GM23338 (cell line): ENCODE results near the gene VANGL1. TPM values are rescaled to one million over a fixed set of nuclear protein-coding genes. Genes with fewer than 3 reads are reported as not detected.
A peak's percentile ranks its signal among the peaks of the same experiment; 100 is the strongest.

ENCODE experiments used
- ATAC-seq: fragments of 200-7000 bp; cut with Tn5 transposase; 3 replicates; pipeline ENCODE4 v1.9.1; 2020
- DNase-seq: peaks from one replicate; pipeline ENCODE4 v3.0.0-alpha.2; 2015; ENCODE audit warnings: low spot score
- H2AFZ ChIP-seq: fragments of 200-600 bp; sonication (generic); 2 replicates; pipeline ENCODE4 v1.8.0; 2016; ENCODE audit warnings: antibody characterized with exemption, mild to moderate bottlenecking, moderate library complexity
- H3F3A ChIP-seq: fragments of 200-600 bp; sonication (generic); replicated peaks from 2 replicates; pipeline ENCODE4 v1.8.0; 2017; ENCODE audit warnings: antibody characterized with exemption, mixed run types, low read depth
- H3K27ac ChIP-seq: fragments of 200-600 bp; sonication (generic); 2 replicates; pipeline ENCODE4 v1.6.1; 2016; ENCODE audit warnings: low read depth
- H3K27me3 ChIP-seq: fragments of 200-600 bp; sonication (generic); 2 replicates; pipeline ENCODE4 v1.8.0; 2016; ENCODE audit warnings: mild to moderate bottlenecking, mixed run types, moderate library complexity; ENCODE audit not compliant: insufficient read depth
- H3K36me3 ChIP-seq: fragments of 200-600 bp; sonication (generic); 2 replicates; pipeline ENCODE4 v1.8.0; 2016; ENCODE audit warnings: mild to moderate bottlenecking; ENCODE audit not compliant: insufficient read depth
- H3K4me1 ChIP-seq: fragments of 200-600 bp; sonication (generic); 2 replicates; pipeline ENCODE4 v1.8.0; 2016; ENCODE audit warnings: mild to moderate bottlenecking, moderate library complexity; ENCODE audit not compliant: insufficient read depth
- H3K4me2 ChIP-seq: fragments of 200-600 bp; sonication (generic); 2 replicates; pipeline ENCODE4 v1.7.1; 2017; ENCODE audit warnings: mixed run types
- H3K4me3 ChIP-seq: fragments of 200-600 bp; sonication (generic); 2 replicates; pipeline ENCODE4 v1.6.1; 2016; ENCODE audit warnings: mixed run types
- H3K79me2 ChIP-seq: fragments of 200-600 bp; sonication (generic); replicated peaks from 2 replicates; pipeline ENCODE4 v1.8.0; 2017; ENCODE audit warnings: mild to moderate bottlenecking; ENCODE audit not compliant: insufficient read depth
- H3K9me2 ChIP-seq: fragments of 200-600 bp; sonication (generic); 2 replicates; pipeline ENCODE4 v1.8.0; 2017; ENCODE audit not compliant: insufficient read depth
- H4K20me1 ChIP-seq: fragments of 200-600 bp; sonication (generic); replicated peaks from 2 replicates; pipeline ENCODE4 v1.8.0; 2017; ENCODE audit warnings: mild to moderate bottlenecking; ENCODE audit not compliant: insufficient read depth
- H3K27ac Mint-ChIP-seq: 2 replicates; pipeline ENCODE4 v1.8.0; 2020; ENCODE audit warnings: inconsistent platforms, mild to moderate bottlenecking, moderate library complexity, mixed read lengths
- H3K27me3 Mint-ChIP-seq: 3 replicates; pipeline ENCODE4 v1.8.0; 2022; ENCODE audit warnings: low read depth, mild to moderate bottlenecking, moderate library complexity, mixed read lengths, inconsistent platforms; ENCODE audit not compliant: insufficient read depth, poor library complexity
- H3K36me3 Mint-ChIP-seq: 3 replicates; pipeline ENCODE4 v1.8.0; 2021; ENCODE audit warnings: low read depth, mild to moderate bottlenecking, inconsistent platforms, moderate library complexity, mixed read lengths
- H3K4me1 Mint-ChIP-seq: 3 replicates; pipeline ENCODE4 v1.8.0; 2020; ENCODE audit warnings: mild to moderate bottlenecking, inconsistent platforms, mixed read lengths
- H3K4me3 Mint-ChIP-seq: 3 replicates; pipeline ENCODE4 v1.8.0; 2021; ENCODE audit warnings: moderate library complexity, mild to moderate bottlenecking, inconsistent platforms, mixed read lengths
- H3K9me3 Mint-ChIP-seq: 3 replicates; pipeline ENCODE4 v1.8.0; 2020; ENCODE audit warnings: moderate library complexity, mild to moderate bottlenecking, inconsistent platforms, mixed read lengths
- CREB1 ChIP-seq: fragments of 250-450 bp; sonication (Bioruptor Pico); IDR thresholded peaks from 2 replicates; pipeline ENCODE4 v1.5.0; 2020; ENCODE audit warnings: low read depth, mild to moderate bottlenecking, moderate library complexity
- EZH2 ChIP-seq: fragments of 200-600 bp; sonication (generic); IDR thresholded peaks from one replicate; pipeline ENCODE4 v1.8.0; 2017; ENCODE audit warnings: antibody characterized with exemption, mild to moderate bottlenecking, low read depth; ENCODE audit not compliant: unreplicated experiment
- EZH2phosphoT487 ChIP-seq: fragments of 200-600 bp; sonication (generic); IDR thresholded peaks from one replicate; pipeline ENCODE4 v1.8.1; 2018; ENCODE audit warnings: antibody characterized with exemption; ENCODE audit not compliant: unreplicated experiment
- JUNB ChIP-seq: IDR thresholded peaks from one replicate; pipeline ENCODE4 v1.6.1; 2016; ENCODE audit warnings: antibody characterized with exemption; ENCODE audit not compliant: unreplicated experiment
- POLR2AphosphoS5 ChIP-seq: IDR thresholded peaks from 2 replicates; pipeline ENCODE4 v1.6.1; 2016; ENCODE audit warnings: antibody characterized with exemption, low read depth
- STAT1 ChIP-seq: IDR thresholded peaks from one replicate; pipeline ENCODE4 v1.6.1; 2016; ENCODE audit warnings: antibody characterized with exemption; ENCODE audit not compliant: unreplicated experiment
- ZNF114 ChIP-seq: fragments of 250-450 bp; sonication (Bioruptor Pico); IDR thresholded peaks from 2 replicates; pipeline ENCODE4 v1.5.0; 2020; ENCODE audit warnings: mild to moderate bottlenecking, moderate library complexity
- ZNF331 ChIP-seq: fragments of 250-450 bp; sonication (Bioruptor Pico); IDR thresholded peaks from 2 replicates; pipeline ENCODE4 v1.5.0; 2020; ENCODE audit warnings: low read depth, mild to moderate bottlenecking, moderate library complexity
- polyA plus RNA-seq: library from polyadenylated mRNA; unstranded; fragments of >200 nt; fragmentation: Nextera tagmentation; extraction: Ambion mirVana; gene quantifications from 2 replicates; pipeline ENCODE4 v1.2.1, GENCODE V29; 2016
- total RNA-seq: library from RNA; depleted of rRNA; stranded (reverse); fragments of >200 nt; shearing (Covaris generic); gene quantifications from 2 replicates; pipeline ENCODE4 v1.2.3, GENCODE V29; 2014
- TF ChIP-seq, protein P1 (sequence below), 2 experiments: fragments of 200-600 bp in 1 of 2; sonication (generic) in 1 of 2; conservative IDR thresholded peaks; 2 replicates each; pipeline versions ENCODE4 v1.5.1 to v1.6.1; 2016 to 2017; ENCODE audit warnings: antibody characterized with exemption in 2 of 2, low read depth in 2 of 2, mild to moderate bottlenecking in 2 of 2, moderate library complexity in 1 of 2
- TF ChIP-seq, protein P2 (sequence below): IDR thresholded peaks from 2 replicates; pipeline ENCODE4 v1.6.1; 2016; ENCODE audit warnings: antibody characterized with exemption
- TF ChIP-seq, protein P3 (sequence below): IDR thresholded peaks from one replicate; pipeline ENCODE4 v1.6.1; 2018; ENCODE audit warnings: antibody characterized with exemption; ENCODE audit not compliant: unreplicated experiment

VANGL1 gene
- total and polyA plus RNA-seq, 2 experiments from 2014 or later, result 4.4 to 14.4 TPM

DNA sequence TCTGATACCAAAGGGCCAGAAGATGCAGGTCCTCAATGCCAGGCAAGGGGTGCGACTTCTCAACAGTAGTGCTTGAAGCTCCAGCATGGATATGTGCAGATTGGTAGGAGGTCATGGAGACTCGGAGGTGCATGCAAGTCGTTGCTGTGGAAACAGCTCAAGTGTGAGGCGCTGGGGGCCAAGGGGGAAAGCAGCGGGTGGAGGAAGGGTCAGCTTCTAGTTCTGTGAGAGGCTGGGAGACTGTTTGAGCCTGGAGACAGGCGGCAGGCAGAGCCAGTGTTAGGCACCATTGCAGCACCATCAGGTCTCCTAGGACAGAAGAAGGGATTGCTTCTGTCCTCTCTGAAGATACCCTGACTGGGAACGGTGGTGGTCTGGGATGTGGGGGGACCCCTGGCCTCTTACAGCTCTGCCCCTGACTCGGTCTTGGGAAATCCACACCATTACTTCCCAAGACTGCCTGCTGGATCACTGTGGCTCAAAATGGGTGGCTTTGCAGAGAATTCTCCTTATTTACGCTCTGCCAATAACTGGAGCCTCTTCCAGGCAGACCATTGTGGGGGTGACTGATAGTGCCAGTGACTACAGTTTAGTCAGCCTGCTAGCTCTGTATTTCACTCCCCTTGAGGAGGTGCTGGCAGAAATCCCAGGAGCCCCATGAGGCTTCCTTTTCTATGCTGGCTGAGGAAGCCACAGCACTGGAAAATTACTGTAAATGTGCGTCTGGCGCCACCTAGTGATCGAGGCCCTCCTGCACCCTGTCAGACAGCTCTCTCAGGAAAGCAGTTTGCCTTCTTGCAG is 46.3 kb upstream of the VANGL1 start:
- Histone ChIP-seq H3K79me2 (no peaks in the 10 kb centered on the region), H3K27ac (no peak overlapping the region), H3K4me3 (no peak overlapping the region), H3F3A (no peaks in the 10 kb centered on the region), H2AFZ (peak overlapping the region; percentile 77; the same call in 1 of the 2 replicates), H3K4me2 (no peak overlapping the region), H4K20me1 (no peaks in the 10 kb centered on the region), H3K4me1 (no peaks in the 10 kb centered on the region), H3K36me3 (0 out of 2 replicates have a peak, but pooled peaks cover 5% of the 10 kb centered on the region), H3K9me2 (no peaks in the 10 kb centered on the region), H3K27me3 (no peaks in the 10 kb centered on the region)
- Mint-ChIP-seq H3K27ac (0 out of 2 replicates have a peak overlapping the region, but pooled peaks have one; percentile 19), H3K27me3 (peaks cover 6% of the 10 kb centered on the region), H3K9me3 (peaks cover 22% of the 10 kb centered on the region), H3K4me3 (no peak overlapping the region), H3K4me1 (no peaks in the 10 kb centered on the region; the same call in 2 of the 3 replicates), H3K36me3 (peaks cover 9% of the 10 kb centered on the region)
- DNase-seq (peak; percentile 90), ATAC-seq (peak; percentile 99)
- TF ChIP-seq ZNF114 (CRISPR knock-in tag), result no peak
- TF ChIP-seq, protein P1, sequence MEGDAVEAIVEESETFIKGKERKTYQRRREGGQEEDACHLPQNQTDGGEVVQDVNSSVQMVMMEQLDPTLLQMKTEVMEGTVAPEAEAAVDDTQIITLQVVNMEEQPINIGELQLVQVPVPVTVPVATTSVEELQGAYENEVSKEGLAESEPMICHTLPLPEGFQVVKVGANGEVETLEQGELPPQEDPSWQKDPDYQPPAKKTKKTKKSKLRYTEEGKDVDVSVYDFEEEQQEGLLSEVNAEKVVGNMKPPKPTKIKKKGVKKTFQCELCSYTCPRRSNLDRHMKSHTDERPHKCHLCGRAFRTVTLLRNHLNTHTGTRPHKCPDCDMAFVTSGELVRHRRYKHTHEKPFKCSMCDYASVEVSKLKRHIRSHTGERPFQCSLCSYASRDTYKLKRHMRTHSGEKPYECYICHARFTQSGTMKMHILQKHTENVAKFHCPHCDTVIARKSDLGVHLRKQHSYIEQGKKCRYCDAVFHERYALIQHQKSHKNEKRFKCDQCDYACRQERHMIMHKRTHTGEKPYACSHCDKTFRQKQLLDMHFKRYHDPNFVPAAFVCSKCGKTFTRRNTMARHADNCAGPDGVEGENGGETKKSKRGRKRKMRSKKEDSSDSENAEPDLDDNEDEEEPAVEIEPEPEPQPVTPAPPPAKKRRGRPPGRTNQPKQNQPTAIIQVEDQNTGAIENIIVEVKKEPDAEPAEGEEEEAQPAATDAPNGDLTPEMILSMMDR (conservative IDR thresholded peaks at IDR 0.05; ENCODE audit: low read depth in 2 of 2), result peak; percentile 95 to 96

DNA sequence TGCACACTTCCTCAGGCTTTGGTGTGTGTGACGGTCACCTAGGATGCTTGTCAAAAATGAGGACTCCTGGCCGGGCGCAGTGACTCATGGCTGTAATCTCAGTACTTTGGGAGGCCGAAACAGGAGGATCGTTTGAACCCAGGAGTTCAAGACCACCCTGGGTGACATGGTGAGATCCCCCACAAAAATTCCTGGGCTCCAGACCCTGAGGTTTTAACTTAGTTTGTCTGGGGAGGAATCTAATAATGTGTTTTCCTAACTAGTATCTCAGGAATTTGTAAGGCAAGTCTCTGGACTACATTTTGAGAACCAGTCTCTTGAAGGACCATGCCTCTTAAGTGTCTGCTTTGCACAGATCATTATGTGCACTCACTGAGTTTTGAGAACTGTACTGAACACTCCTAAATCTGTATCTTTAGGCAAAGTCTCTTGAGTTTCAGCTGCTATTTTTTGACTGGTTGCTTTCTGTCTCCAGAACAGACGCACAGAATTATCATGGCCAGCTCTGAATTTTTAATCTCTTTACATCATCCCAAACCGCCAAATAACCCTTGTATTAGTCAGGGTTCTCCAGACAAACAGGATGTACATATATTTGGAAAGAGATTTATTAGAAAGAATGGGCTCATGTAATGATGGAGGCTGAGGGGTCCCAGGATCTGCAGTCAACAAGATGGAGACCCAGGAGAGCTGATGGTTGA is 45.5 kb upstream of the VANGL1 start:
- no peak for DNase-seq
- H3K36me3 Mint-ChIP-seq, result peaks cover 6% of the 10 kb centered on the region
- TF ChIP-seq, protein P2, sequence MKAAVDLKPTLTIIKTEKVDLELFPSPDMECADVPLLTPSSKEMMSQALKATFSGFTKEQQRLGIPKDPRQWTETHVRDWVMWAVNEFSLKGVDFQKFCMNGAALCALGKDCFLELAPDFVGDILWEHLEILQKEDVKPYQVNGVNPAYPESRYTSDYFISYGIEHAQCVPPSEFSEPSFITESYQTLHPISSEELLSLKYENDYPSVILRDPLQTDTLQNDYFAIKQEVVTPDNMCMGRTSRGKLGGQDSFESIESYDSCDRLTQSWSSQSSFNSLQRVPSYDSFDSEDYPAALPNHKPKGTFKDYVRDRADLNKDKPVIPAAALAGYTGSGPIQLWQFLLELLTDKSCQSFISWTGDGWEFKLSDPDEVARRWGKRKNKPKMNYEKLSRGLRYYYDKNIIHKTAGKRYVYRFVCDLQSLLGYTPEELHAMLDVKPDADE, result no peak
- TF ChIP-seq JUNB (no peak), CREB1 (CRISPR knock-in tag) (no peak), STAT1 (no peak), POLR2AphosphoS5 (no peak), ZNF114 (CRISPR knock-in tag) (no peak), ZNF331 (no peak), EZH2phosphoT487 (no peak), EZH2 (no peak)
- TF ChIP-seq, protein P1 (conservative IDR thresholded peaks at IDR 0.05; ENCODE audit: low read depth in 2 of 2), result no peak
- TF ChIP-seq, protein P3, sequence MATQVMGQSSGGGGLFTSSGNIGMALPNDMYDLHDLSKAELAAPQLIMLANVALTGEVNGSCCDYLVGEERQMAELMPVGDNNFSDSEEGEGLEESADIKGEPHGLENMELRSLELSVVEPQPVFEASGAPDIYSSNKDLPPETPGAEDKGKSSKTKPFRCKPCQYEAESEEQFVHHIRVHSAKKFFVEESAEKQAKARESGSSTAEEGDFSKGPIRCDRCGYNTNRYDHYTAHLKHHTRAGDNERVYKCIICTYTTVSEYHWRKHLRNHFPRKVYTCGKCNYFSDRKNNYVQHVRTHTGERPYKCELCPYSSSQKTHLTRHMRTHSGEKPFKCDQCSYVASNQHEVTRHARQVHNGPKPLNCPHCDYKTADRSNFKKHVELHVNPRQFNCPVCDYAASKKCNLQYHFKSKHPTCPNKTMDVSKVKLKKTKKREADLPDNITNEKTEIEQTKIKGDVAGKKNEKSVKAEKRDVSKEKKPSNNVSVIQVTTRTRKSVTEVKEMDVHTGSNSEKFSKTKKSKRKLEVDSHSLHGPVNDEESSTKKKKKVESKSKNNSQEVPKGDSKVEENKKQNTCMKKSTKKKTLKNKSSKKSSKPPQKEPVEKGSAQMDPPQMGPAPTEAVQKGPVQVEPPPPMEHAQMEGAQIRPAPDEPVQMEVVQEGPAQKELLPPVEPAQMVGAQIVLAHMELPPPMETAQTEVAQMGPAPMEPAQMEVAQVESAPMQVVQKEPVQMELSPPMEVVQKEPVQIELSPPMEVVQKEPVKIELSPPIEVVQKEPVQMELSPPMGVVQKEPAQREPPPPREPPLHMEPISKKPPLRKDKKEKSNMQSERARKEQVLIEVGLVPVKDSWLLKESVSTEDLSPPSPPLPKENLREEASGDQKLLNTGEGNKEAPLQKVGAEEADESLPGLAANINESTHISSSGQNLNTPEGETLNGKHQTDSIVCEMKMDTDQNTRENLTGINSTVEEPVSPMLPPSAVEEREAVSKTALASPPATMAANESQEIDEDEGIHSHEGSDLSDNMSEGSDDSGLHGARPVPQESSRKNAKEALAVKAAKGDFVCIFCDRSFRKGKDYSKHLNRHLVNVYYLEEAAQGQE, result no peak

More for the DNA sequence above, 45.5 kb upstream of the VANGL1 start:
- Histone ChIP-seq H3F3A (no peaks in the 10 kb centered on the region), H4K20me1 (no peaks in the 10 kb centered on the region), H3K27me3 (no peaks in the 10 kb centered on the region), H3K79me2 (no peaks in the 10 kb centered on the region), H3K27ac (no peak overlapping the region), H3K36me3 (no peaks in the 10 kb centered on the region), H3K9me2 (no peaks in the 10 kb centered on the region), H3K4me3 (no peak overlapping the region), H3K4me1 (no peaks in the 10 kb centered on the region), H3K4me2 (no peak overlapping the region), H2AFZ (no peak overlapping the region)
- Mint-ChIP-seq H3K27ac (no peak overlapping the region), H3K9me3 (peaks cover 18% of the 10 kb centered on the region), H3K4me1 (no peaks in the 10 kb centered on the region; the same call in 2 of the 3 replicates), H3K27me3 (peaks cover 6% of the 10 kb centered on the region), H3K4me3 (no peak overlapping the region)
- ATAC-seq, result no peak
